Naive thymus-derived CD4-positive, alpha-beta T cell (primary cell): ENCODE results near the gene TGFBR3. TPM values are rescaled to one million over a fixed set of nuclear protein-coding genes. Genes with fewer than 3 reads are reported as not detected.

Experiments used
- ATAC-seq: fragments of 150-1000 bp; cut with Tn5 transposase; 2 replicates; pipeline ENCODE4 v1.10.0; 2021; ENCODE audit warnings: mild to moderate bottlenecking, moderate library complexity
- CTCF ChIA-PET: fragments of 350-600 bp; sonication (Branson Sonifier 250); formaldehyde crosslinking; loops from one replicate; lab custom pipeline; 2021; ENCODE audit warnings: antibody characterized with exemption; lab: Charles Lee
- POLR2A ChIA-PET: fragments of 350-600 bp; sonication (Branson Sonifier 250); formaldehyde crosslinking; loops from one replicate; lab custom pipeline; 2021; ENCODE audit warnings: antibody characterized with exemption, inconsistent platforms; lab: Charles Lee
- DNase-seq, 9 donors: peaks; one replicate each; pipeline versions ENCODE4 v3.0.0 to v3.0.0-alpha.2; 2020 to 2022; ENCODE audit warnings: mixed read lengths in 1 of 9
- H3K27ac ChIP-seq: one replicate; pipeline ENCODE4 v1.7.0; 2013; ENCODE audit warnings: mild to moderate bottlenecking, low read depth, low read length, moderate library complexity
- H3K27me3 ChIP-seq, 2 donors: one replicate each; pipeline ENCODE4 v1.7.0; 2013; ENCODE audit warnings: low read length in 2 of 2, mild to moderate bottlenecking in 2 of 2, moderate library complexity in 2 of 2; ENCODE audit not compliant: control insufficient read depth in 2 of 2, insufficient read depth in 2 of 2
- H3K36me3 ChIP-seq, 3 experiments: 1 replicate in 2 of 3; 2 replicates in 1 of 3; pipeline ENCODE4 v1.7.0; 2013; ENCODE audit warnings: low read length in 3 of 3, mild to moderate bottlenecking in 3 of 3, moderate library complexity in 1 of 3; ENCODE audit not compliant: insufficient read depth in 3 of 3, control insufficient read depth in 2 of 3
- H3K4me1 ChIP-seq, 2 donors: one replicate each; pipeline ENCODE4 v1.7.0; 2013; ENCODE audit warnings: low read length in 2 of 2, mild to moderate bottlenecking in 2 of 2, moderate library complexity in 1 of 2; ENCODE audit not compliant: control insufficient read depth in 2 of 2, insufficient read depth in 2 of 2
- H3K4me3 ChIP-seq: 2 replicates; pipeline ENCODE4 v1.7.0; 2013; ENCODE audit warnings: mild to moderate bottlenecking, low read length
- H3K9me3 ChIP-seq, 3 experiments: 1 replicate in 2 of 3; 2 replicates in 1 of 3; pipeline ENCODE4 v1.7.0; 2013; ENCODE audit warnings: low read length in 3 of 3; ENCODE audit not compliant: control insufficient read depth in 2 of 3
- H3K27ac Mint-ChIP-seq, 9 donors: one replicate each; pipeline ENCODE4 v1.8.0; 2020 to 2022; ENCODE audit warnings: mixed read lengths in 9 of 9, mild to moderate bottlenecking in 8 of 9, moderate library complexity in 5 of 9, inconsistent platforms in 2 of 9
- H3K27me3 Mint-ChIP-seq, 5 donors: one replicate each; pipeline ENCODE4 v1.8.0; 2021 to 2022; ENCODE audit warnings: mixed read lengths in 5 of 5, mild to moderate bottlenecking in 1 of 5
- H3K36me3 Mint-ChIP-seq, 5 donors: one replicate each; pipeline ENCODE4 v1.8.0; 2020 to 2022; ENCODE audit warnings: mixed read lengths in 5 of 5, mild to moderate bottlenecking in 3 of 5, inconsistent platforms in 1 of 5
- H3K4me1 Mint-ChIP-seq, 7 donors: one replicate each; pipeline ENCODE4 v1.8.0; 2020 to 2022; ENCODE audit warnings: mixed read lengths in 7 of 7, mild to moderate bottlenecking in 3 of 7, inconsistent platforms in 1 of 7
- H3K4me3 Mint-ChIP-seq, 10 donors: one replicate each; pipeline ENCODE4 v1.8.0; 2020 to 2022; ENCODE audit warnings: mild to moderate bottlenecking in 10 of 10, mixed read lengths in 10 of 10, moderate library complexity in 6 of 10, inconsistent platforms in 2 of 10
- H3K9me3 Mint-ChIP-seq, 11 donors: one replicate each; pipeline ENCODE4 v1.8.0; 2020 to 2022; ENCODE audit warnings: mixed read lengths in 11 of 11, mild to moderate bottlenecking in 4 of 11, inconsistent platforms in 1 of 11, moderate library complexity in 1 of 11
- intact Hi-C, 2 donors: fragments of 100-400 bp; cut with micrococcal nuclease; formaldehyde crosslinking; loops; one replicate each; pipeline ENCODE4 v1.15.1; 2023
- polyA plus RNA-seq, 2 donors: library from polyadenylated mRNA; unstranded; fragments of 300-500 nt; fragmentation: Illumina TruSeq; gene quantifications; one replicate each; pipeline ENCODE4 v1.2.3, GENCODE V29; 2021
- total RNA-seq, 6 experiments: library from RNA in 5 of 6; stranded (reverse) in 5 of 6; gene quantifications; 1 replicate in 5 of 6; 2 replicates in 1 of 6; pipeline ENCODE4 v1.2.3 and lab custom pipeline; 2021 to 2026

Gene TGFBR3
- total RNA-seq (10 to 100 TPM; 10.1 to 36.3 (median 18.5) TPM), polyA plus RNA-seq (10 to 100 TPM in 1 of 2 donors, 1 to 10 TPM in 1; 9.4 to 11.4 TPM), total RNA-seq (lab: John Stamatoyannopoulos, UW) (22.2 reads per million, percentile 53 among the genes with 10 or more reads in this experiment)

DNA sequence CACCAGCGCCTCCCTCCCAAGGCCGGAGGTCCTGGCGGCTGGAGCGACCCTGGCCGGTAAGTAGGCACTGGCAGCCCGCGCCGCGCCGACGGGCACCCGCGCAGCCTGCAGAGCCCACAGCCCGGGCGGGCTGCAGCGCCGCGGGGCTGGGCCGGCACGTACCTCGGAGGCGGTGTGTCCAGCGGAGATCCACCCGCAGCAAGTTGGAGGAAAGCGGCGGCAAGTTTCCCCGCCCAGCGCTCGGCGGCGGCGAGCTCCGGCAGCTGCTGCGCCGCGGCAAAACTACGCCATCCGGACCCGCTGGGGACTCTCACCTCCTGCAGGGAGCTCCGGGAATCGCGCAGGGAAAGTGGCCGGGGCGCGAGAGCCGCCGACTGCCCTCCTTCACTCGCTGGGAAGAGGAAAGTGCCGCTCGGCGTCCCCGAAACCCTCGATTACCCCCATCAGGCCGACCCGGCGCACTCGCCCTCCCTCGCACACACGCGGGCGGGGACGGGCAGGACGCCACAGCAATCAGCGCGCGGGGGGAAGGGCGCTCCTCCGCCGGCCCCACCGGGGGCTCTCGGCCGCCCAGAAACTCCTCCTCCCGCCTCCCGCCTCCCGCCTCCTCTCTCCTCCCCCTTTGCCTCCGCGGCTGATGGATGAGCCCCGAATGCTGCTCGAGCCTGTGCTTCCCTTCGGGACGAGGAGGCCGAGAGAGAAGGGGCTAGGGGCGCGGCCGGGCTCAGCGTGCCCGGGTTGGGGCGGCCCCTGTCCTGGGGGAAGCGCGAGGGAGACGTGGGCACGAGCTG lies at the start of gene TGFBR3:
TGFBR3 (minus strand) TSS at position 436 of the 791 bp plus-strand sequence. CDS start 24,620 bp downstream, outside the sequence.
- intact Hi-C loops: loop anchor here (1.0 to 10.0 kb wide), 9 partner anchors 39 to 861 kb away; partner anchors contain the start of genes BTBD8 (in 1 of the 2), GLMN (in 1 of the 2), RPAP2 (in 1 of the 2) and ZNF644 (in 1 of the 2)
- CTCF ChIA-PET: interaction anchor here (0.5 to 4.8 kb wide), 7 partner anchors 36 to 410 kb away, joined by 3 to 42 read pairs (median 4); no protein-coding TSS in a partner anchor
- Histone ChIP-seq H3K9me3 (no peaks in the 10 kb centered on the region), H3K4me3 (peak within 1 kb of the TSS; percentile 54), H3K36me3 (no peaks in the 10 kb centered on the region), H3K27ac (peak within 1 kb of the TSS; percentile 68), H3K4me1 (peaks cover 12 to 15% of the 10 kb centered on the region in 2 donors), H3K27me3 (no peaks in the 10 kb centered on the region)
- Mint-ChIP-seq H3K4me3 (peak within 1 kb of the TSS; percentile 86 to 99 (median 94)), H3K27ac (peak within 1 kb of the TSS; percentile 78 to 94 (median 85)), H3K4me1 (peaks cover 21 to 43% (median 27%) of the 10 kb centered on the region in 7 donors), H3K36me3 (peaks cover 0 to 3% (median 0%) of the 10 kb centered on the region in 5 donors), H3K27me3 (peaks cover 0 to 42% (median 0%) of the 10 kb centered on the region in 5 donors), H3K9me3 (no peaks in the 10 kb centered on the region)
- ATAC-seq (peak; percentile 84), DNase-seq (peak; percentile 61 to 79 (median 73))
- POLR2A ChIA-PET: interaction anchor here (0.8 to 1.9 kb wide), 5 partner anchors 10 to 600 kb away, joined by 3 to 6 read pairs (median 4); no protein-coding TSS in a partner anchor

DNA sequence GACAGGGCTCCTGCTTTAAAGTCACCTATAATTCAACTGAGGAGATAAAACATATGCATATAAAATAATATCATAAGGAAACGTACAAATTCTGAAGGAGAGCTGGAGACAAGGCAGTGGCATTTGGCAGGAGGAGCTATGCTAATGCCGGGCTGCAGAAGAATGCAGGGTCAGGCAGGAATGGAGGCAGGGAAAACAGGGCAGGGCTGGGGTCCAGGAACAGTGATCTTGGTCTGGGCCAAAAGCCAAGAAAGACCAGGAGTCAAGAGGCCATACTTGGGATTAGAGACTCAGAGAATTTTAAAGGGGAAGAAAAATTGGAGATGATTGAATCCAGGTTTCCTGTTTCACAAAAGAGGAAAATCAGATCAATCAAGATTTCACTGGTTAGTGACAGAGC lies 43.3 kb upstream of the TGFBR3 start:
- Histone ChIP-seq H3K4me3 (no peak overlapping the region), H3K27ac (no peak overlapping the region), H3K4me1 (peaks cover 0 to 3% of the 10 kb centered on the region in 2 donors), H3K36me3 (no peaks in the 10 kb centered on the region), H3K9me3 (no peaks in the 10 kb centered on the region), H3K27me3 (no peaks in the 10 kb centered on the region)
- ChIA-PET POLR2A (no interaction called here), CTCF (interaction anchor here (0.6 to 6.8 kb wide), 5 partner anchors 26 to 646 kb away, joined by 3 to 106 read pairs (median 8); no protein-coding TSS in a partner anchor)
- ATAC-seq (no peak), DNase-seq (no peak)
- Mint-ChIP-seq H3K4me3 (no peak overlapping the region), H3K36me3 (no peaks in the 10 kb centered on the region), H3K27ac (no peak overlapping the region), H3K4me1 (peaks cover 0 to 5% (median 0%) of the 10 kb centered on the region in 7 donors), H3K9me3 (no peaks in the 10 kb centered on the region), H3K27me3 (no peaks in the 10 kb centered on the region)
- intact Hi-C loops: loop anchor here (5.0 kb wide), 2 partner anchors 527 to 762 kb away; partner anchors contain the start of gene HFM1 (in 1 of the 2)

DNA sequence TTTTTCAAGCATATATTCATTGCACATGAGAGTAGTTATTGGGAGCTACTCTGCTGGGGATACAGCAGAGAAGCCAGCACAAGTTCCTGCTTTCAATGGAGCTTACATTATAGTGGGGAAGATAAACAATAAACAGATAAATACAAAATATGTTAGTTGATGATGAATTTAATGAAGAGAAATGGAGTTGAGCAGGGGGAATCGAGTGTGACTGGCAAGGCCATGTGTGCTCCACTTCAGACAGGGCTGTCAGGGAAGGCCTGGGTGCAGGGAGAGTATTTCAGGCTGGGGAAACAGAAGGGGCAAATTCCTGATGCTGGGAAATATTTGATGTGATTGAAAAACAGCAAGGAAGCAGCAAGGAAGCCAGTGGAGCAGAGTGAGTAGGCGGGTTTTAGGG lies 42.1 kb upstream of the TGFBR3 start:
- H3K4me1 Mint-ChIP-seq: peaks cover 0 to 9% (median 0%) of the 10 kb centered on the region in 7 donors
- no peak for ATAC-seq
- Histone ChIP-seq H3K9me3 (no peaks in the 10 kb centered on the region), H3K4me1 (peaks cover 0 to 3% of the 10 kb centered on the region in 2 donors), H3K36me3 (no peaks in the 10 kb centered on the region), H3K27me3 (no peaks in the 10 kb centered on the region), H3K4me3 (no peak overlapping the region), H3K27ac (no peak overlapping the region)
- no peak overlapping the region for H3K27ac Mint-ChIP-seq
- POLR2A ChIA-PET: no interaction called here
- intact Hi-C loops: loop anchor here (5.0 kb wide), 2 partner anchors 526 to 761 kb away; partner anchors contain the start of gene HFM1 (in 1 of the 2)
- H3K36me3 Mint-ChIP-seq: peaks cover 0 to 2% (median 0%) of the 10 kb centered on the region in 5 donors
- peaks cover 0 to 2% (median 0%) of the 10 kb centered on the region in 11 donors for H3K9me3 Mint-ChIP-seq
- DNase-seq: no peak
- CTCF ChIA-PET: interaction anchor here (0.6 to 6.8 kb wide), 9 partner anchors 39 to 648 kb away, joined by 3 to 106 read pairs (median 3); no protein-coding TSS in a partner anchor
- no peak overlapping the region for H3K4me3 Mint-ChIP-seq
- no peaks in the 10 kb centered on the region for H3K27me3 Mint-ChIP-seq

DNA sequence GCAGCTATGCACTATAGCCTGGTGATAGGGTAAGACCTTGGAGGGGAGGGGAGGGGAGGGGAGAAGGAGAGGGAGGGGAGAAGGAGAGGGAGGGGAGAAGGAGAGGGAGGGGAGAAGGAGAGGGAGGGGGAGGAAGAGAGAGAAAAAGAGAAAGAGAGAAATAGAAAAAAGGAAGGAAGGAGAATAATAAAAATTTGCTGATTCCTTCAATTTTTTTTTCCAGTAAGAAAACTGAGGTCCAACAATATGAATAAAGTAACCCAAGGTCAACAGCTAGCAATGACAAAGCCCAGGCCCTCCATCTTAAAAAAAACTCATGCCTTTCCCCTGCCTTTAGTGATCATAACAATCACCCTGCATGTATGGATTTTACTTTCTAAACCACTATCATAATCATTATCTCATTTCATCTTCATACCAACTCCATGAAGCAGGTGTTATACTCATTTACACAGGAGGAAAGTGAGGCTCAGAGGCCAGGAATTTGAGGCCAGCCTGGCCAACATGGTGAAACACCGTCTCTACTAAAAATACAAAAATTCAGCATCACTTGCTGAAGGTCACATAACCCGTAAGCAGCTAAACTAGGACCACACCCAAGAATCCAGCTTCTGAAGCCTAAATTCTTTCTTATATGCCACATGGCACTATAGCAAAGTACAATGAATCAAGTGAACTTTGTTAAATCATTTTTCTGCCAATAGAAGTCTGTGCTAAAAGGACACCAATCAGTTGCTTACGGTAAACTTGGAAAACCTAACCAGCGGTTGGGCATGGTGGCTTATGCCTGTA lies 39.9 kb upstream of the TGFBR3 start:
- Mint-ChIP-seq H3K4me3 (no peak overlapping the region), H3K27ac (peak overlapping the region in 2 of 9 donors; percentile 38 to 62), H3K4me1 (peaks cover 0 to 9% (median 0%) of the 10 kb centered on the region in 7 donors), H3K27me3 (peaks cover 0 to 3% (median 0%) of the 10 kb centered on the region in 5 donors), H3K36me3 (peaks cover 0 to 2% (median 0%) of the 10 kb centered on the region in 5 donors), H3K9me3 (peaks cover 0 to 2% (median 0%) of the 10 kb centered on the region in 11 donors)
- H3K27ac ChIP-seq: no peak overlapping the region
- DNase-seq (no peak), ATAC-seq (no peak)
- intact Hi-C loops: loop anchor here (2.0 to 5.0 kb wide), 4 partner anchors 41 to 759 kb away; partner anchors contain the start of gene HFM1 (in 1 of the 2)
- H3K4me1 ChIP-seq: peaks cover 0 to 3% of the 10 kb centered on the region in 2 donors
- H3K27me3 ChIP-seq: no peaks in the 10 kb centered on the region
- H3K36me3 ChIP-seq: no peaks in the 10 kb centered on the region
- ChIA-PET CTCF (interaction anchor here (0.8 to 6.8 kb wide), 8 partner anchors 29 to 760 kb away, joined by 3 to 106 read pairs (median 4); no protein-coding TSS in a partner anchor), POLR2A (no interaction called here)
- H3K4me3 ChIP-seq: no peak overlapping the region
- H3K9me3 ChIP-seq: no peaks in the 10 kb centered on the region

DNA sequence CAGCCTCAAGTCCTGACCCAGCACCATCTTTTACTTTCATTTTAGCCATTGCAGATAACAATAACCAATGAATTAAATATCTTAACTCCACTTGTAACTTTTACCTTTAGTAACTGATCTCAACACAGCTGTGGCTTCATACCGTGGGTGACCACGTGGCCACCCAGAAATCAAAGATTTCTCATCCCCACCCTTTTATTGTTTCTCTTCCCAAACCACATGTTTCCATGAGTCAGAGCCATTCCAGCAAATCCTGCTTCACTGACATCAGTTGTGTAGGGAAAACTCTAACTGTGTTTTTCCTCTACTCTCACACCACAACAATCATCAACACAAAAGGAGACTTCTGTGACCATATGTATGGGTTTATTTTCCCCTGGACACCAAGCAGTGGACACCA lies 38.2 kb upstream of the TGFBR3 start:
- intact Hi-C loops: loop anchor here in 1 of 2 donors (2.0 kb wide), 1 partner anchor 39 kb away; no protein-coding TSS in a partner anchor
- peaks cover 0 to 2% (median 0%) of the 10 kb centered on the region in 11 donors for H3K9me3 Mint-ChIP-seq
- Histone ChIP-seq H3K4me1 (peaks cover 0 to 3% of the 10 kb centered on the region in 2 donors), H3K27me3 (no peaks in the 10 kb centered on the region), H3K27ac (no peak overlapping the region), H3K36me3 (no peaks in the 10 kb centered on the region), H3K9me3 (no peaks in the 10 kb centered on the region), H3K4me3 (no peak overlapping the region)
- ATAC-seq (no peak), DNase-seq (no peak)
- peaks cover 0 to 3% (median 0%) of the 10 kb centered on the region in 5 donors for H3K27me3 Mint-ChIP-seq
- no peak overlapping the region for H3K4me3 Mint-ChIP-seq
- peaks cover 0 to 7% (median 0%) of the 10 kb centered on the region in 7 donors for H3K4me1 Mint-ChIP-seq
- H3K27ac Mint-ChIP-seq: no peak overlapping the region
- peaks cover 0 to 2% (median 0%) of the 10 kb centered on the region in 5 donors for H3K36me3 Mint-ChIP-seq
- ChIA-PET CTCF (interaction anchor here (1.1 to 6.2 kb wide), 3 partner anchors 40 to 411 kb away, joined by 3 to 106 read pairs (median 5); no protein-coding TSS in a partner anchor), POLR2A (no interaction called here)
